DND-41 (cell line): ENCODE results near the gene FAAH.

Experiments
- ATAC-seq: fragments of 200-7000 bp; cut with Tn5 transposase; 3 replicates; pipeline ENCODE4 v1.9.1; 2021; ENCODE audit warnings: low read depth; ENCODE audit not compliant: insufficient read depth
- DNase-seq: peaks from one replicate; pipeline ENCODE4 v3.0.0-alpha.2; 2020
- H2AFZ ChIP-seq: 2 replicates; pipeline ENCODE4 v1.6.0; 2012; ENCODE audit warnings: low read depth, low read length
- H3K27ac ChIP-seq: 2 replicates; pipeline ENCODE4 v1.5.1; 2012; ENCODE audit warnings: low read length, inconsistent platforms
- H3K27me3 ChIP-seq: fragments of 200-600 bp; sonication (generic); 2 replicates; pipeline ENCODE4 v1.6.0; 2012; ENCODE audit warnings: low read length, mild to moderate bottlenecking, inconsistent platforms; ENCODE audit not compliant: insufficient read depth, poor library complexity
- H3K36me3 ChIP-seq: 2 replicates; pipeline ENCODE4 v1.5.1; 2012; ENCODE audit warnings: low read length, inconsistent platforms; ENCODE audit not compliant: insufficient read depth
- H3K4me1 ChIP-seq: 2 replicates; pipeline ENCODE4 v1.5.1; 2012; ENCODE audit warnings: mild to moderate bottlenecking, low read length; ENCODE audit not compliant: insufficient read depth
- H3K4me2 ChIP-seq: 2 replicates; pipeline ENCODE4 v1.6.0; 2012; ENCODE audit warnings: mild to moderate bottlenecking, moderate library complexity, low read length, inconsistent platforms; ENCODE audit not compliant: insufficient read depth
- H3K4me3 ChIP-seq, 2 experiments: fragments of 200-600 bp in 1 of 2; shearing (Covaris generic) in 1 of 2; 2 replicates each; pipeline ENCODE4 v1.5.1; 2012 to 2016; ENCODE audit warnings: inconsistent platforms in 2 of 2, low read length in 2 of 2, mild to moderate bottlenecking in 2 of 2, low read depth in 1 of 2, moderate library complexity in 1 of 2
- H3K79me2 ChIP-seq: 2 replicates; pipeline ENCODE4 v1.6.0; 2012; ENCODE audit warnings: low read length, inconsistent platforms; ENCODE audit not compliant: insufficient read depth
- H3K9ac ChIP-seq: 2 replicates; pipeline ENCODE4 v1.6.0; 2012; ENCODE audit warnings: low read depth, mild to moderate bottlenecking, inconsistent platforms, low read length, moderate library complexity
- H3K9me3 ChIP-seq: 2 replicates; pipeline ENCODE4 v1.5.1; 2012; ENCODE audit warnings: low read length, moderate library complexity, mild to moderate bottlenecking, inconsistent platforms; ENCODE audit not compliant: insufficient read depth, severe bottlenecking
- H4K20me1 ChIP-seq: 2 replicates; pipeline ENCODE4 v1.6.0; 2012; ENCODE audit warnings: low read length; ENCODE audit not compliant: insufficient read depth
- EZH2 ChIP-seq: IDR thresholded peaks from 3 replicates; pipeline ENCODE4 v1.6.1; 2012; ENCODE audit warnings: borderline replicate concordance, low read depth, mild to moderate bottlenecking, moderate library complexity, low read length, inconsistent platforms; ENCODE audit not compliant: severe bottlenecking
- TF ChIP-seq, protein P1 (sequence below): IDR thresholded peaks from 2 replicates; pipeline ENCODE4 v1.5.1; 2012; ENCODE audit warnings: borderline replicate concordance, low read length, moderate library complexity, mild to moderate bottlenecking; ENCODE audit not compliant: poor library complexity, severe bottlenecking; ENCODE audit errors: extremely low read depth

Gene FAAH

DNA sequence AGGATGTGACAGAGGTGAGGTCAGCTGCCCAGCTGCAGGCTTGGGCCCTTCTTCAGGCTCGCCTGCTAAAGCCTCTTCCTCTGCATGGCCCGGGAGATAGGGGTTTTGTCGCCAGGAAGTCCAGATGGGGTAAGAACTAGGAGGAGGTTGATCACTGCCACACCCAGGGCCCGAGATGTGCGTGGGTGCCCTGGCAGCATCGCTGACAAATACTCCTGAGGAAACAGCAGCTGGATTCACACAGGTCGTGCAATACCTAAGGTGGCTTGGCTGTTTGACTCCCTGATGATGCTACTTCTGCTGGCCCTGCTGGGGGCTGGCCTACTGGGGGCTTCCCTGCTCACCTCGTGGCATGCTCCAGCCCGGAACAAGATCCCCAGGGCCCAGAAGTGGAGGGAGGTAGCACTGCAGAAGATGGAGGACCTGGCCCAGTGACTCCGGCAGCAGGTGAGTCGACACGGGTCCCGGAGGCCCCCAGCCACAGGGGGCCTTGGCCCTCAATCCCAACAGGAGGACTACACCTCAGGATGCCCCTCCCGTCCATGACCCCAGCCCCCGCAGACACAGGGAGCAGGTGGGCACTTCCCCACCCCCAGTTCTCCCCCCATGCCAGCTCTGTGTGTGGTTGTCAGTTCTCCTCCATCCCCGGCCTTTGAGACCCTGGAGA is 29.6 kb downstream of the FAAH start:
- Histone ChIP-seq H3K4me3 (no peak overlapping the region), H3K79me2 (no peaks in the 10 kb centered on the region), H3K27me3 (peaks cover 5% of the 10 kb centered on the region), H2AFZ (no peak overlapping the region), H3K4me1 (no peaks in the 10 kb centered on the region), H3K9ac (no peak overlapping the region), H4K20me1 (no peaks in the 10 kb centered on the region), H3K27ac (no peak overlapping the region), H3K9me3 (no peaks in the 10 kb centered on the region), H3K4me2 (no peak overlapping the region), H3K36me3 (no peaks in the 10 kb centered on the region)
- DNase-seq (no peak), ATAC-seq (no peak)
- no peak for TF ChIP-seq EZH2
- TF ChIP-seq, protein P1, sequence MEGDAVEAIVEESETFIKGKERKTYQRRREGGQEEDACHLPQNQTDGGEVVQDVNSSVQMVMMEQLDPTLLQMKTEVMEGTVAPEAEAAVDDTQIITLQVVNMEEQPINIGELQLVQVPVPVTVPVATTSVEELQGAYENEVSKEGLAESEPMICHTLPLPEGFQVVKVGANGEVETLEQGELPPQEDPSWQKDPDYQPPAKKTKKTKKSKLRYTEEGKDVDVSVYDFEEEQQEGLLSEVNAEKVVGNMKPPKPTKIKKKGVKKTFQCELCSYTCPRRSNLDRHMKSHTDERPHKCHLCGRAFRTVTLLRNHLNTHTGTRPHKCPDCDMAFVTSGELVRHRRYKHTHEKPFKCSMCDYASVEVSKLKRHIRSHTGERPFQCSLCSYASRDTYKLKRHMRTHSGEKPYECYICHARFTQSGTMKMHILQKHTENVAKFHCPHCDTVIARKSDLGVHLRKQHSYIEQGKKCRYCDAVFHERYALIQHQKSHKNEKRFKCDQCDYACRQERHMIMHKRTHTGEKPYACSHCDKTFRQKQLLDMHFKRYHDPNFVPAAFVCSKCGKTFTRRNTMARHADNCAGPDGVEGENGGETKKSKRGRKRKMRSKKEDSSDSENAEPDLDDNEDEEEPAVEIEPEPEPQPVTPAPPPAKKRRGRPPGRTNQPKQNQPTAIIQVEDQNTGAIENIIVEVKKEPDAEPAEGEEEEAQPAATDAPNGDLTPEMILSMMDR: no peak

DNA sequence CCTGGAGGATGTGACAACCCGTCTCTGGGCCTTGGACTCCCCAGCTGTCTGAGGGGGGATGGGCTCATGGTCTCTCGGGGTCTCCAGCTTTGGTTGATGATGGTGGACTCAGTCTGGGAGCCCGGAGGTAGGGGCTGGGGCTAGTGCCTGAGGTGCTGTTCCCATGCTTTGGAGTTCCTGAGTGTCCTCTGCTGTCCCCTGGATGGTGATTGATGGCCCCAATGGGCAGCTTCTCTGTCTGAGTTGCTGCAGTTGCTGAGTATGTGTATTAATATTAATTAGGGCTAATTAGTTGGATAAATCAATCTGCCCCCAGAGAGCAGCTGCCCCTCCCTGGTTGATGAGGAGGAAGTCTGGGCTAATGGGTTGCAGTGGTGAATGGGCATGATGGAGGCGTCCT is 30.6 kb downstream of the FAAH start:
- no peak for DNase-seq
- Histone ChIP-seq H3K4me3 (no peak overlapping the region), H3K4me1 (no peaks in the 10 kb centered on the region), H4K20me1 (no peaks in the 10 kb centered on the region), H3K27me3 (peaks cover 5% of the 10 kb centered on the region), H2AFZ (no peak overlapping the region), H3K79me2 (no peaks in the 10 kb centered on the region), H3K9ac (no peak overlapping the region), H3K9me3 (no peaks in the 10 kb centered on the region), H3K36me3 (no peaks in the 10 kb centered on the region), H3K4me2 (no peak overlapping the region), H3K27ac (no peak overlapping the region)
- no peak for TF ChIP-seq EZH2
- TF ChIP-seq, protein P1: no peak
- no peak for ATAC-seq

DNA sequence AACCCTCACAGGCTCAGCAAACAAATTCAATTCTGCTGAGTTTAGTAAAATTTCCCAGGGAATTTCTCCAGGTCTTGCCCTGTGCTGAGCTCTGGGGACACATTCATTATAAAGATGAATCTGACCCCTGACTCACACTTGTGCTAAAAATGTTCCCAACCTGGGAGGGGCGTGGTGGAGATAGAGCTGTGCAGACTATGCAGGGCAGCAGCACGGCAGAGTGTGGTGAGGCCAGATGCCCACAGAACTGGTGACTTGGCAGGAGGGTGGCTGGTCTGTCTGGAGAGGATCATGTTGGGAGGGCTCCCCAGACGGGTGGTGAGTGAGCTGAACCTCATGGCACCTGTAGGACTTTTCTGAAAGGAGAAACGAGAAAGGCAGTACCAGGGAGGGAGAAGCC is 31.6 kb downstream of the FAAH start:
- Histone ChIP-seq H3K4me2 (no peak overlapping the region), H4K20me1 (no peaks in the 10 kb centered on the region; the same call in 1 of the 2 replicates), H3K79me2 (no peaks in the 10 kb centered on the region), H3K4me1 (no peaks in the 10 kb centered on the region), H3K27ac (no peak overlapping the region), H2AFZ (no peak overlapping the region), H3K27me3 (peaks cover 4% of the 10 kb centered on the region), H3K9me3 (no peaks in the 10 kb centered on the region), H3K9ac (no peak overlapping the region), H3K36me3 (no peaks in the 10 kb centered on the region), H3K4me3 (no peak overlapping the region)
- DNase-seq: no peak
- ATAC-seq: no peak
- TF ChIP-seq, protein P1: no peak
- TF ChIP-seq EZH2: no peak
